Lung (tissue), 12 donors: ENCODE results near the gene SYTL2. TPM values are rescaled to one million over a fixed set of nuclear protein-coding genes. Genes with fewer than 3 reads are reported as not detected.

Source experiments
- ATAC-seq: fragments of 200-7000 bp; cut with Tn5 transposase; one replicate; pipeline ENCODE4 v1.9.1; 2020; ENCODE audit warnings: moderate number of reproducible peaks; ENCODE audit not compliant: insufficient read depth, low FRiP score
- DNase-seq, 3 donors: peaks; one replicate each; pipeline ENCODE4 v3.0.0-alpha.2; 2013 to 2017
- H3K27ac ChIP-seq, 2 donors: one replicate each; pipeline ENCODE4 v1.5.1; 2013; ENCODE audit warnings: mild to moderate bottlenecking in 2 of 2, moderate library complexity in 2 of 2, control low read depth in 1 of 2, inconsistent platforms in 1 of 2, low read depth in 1 of 2, low read length in 1 of 2
- H3K27me3 ChIP-seq, 3 donors: one replicate each; pipeline ENCODE4 v1.5.1; 2013; ENCODE audit warnings: low read length in 2 of 3; ENCODE audit not compliant: control insufficient read depth in 3 of 3, insufficient read depth in 3 of 3
- H3K36me3 ChIP-seq, 4 donors: one replicate each; pipeline ENCODE4 v1.5.1; 2013; ENCODE audit warnings: low read length in 4 of 4, mild to moderate bottlenecking in 1 of 4, moderate library complexity in 1 of 4; ENCODE audit not compliant: control insufficient read depth in 4 of 4, insufficient read depth in 4 of 4
- H3K4me1 ChIP-seq, 5 donors: one replicate each; pipeline ENCODE4 v1.5.1; 2013; ENCODE audit warnings: low read length in 5 of 5, mild to moderate bottlenecking in 2 of 5, moderate library complexity in 1 of 5; ENCODE audit not compliant: control insufficient read depth in 5 of 5, insufficient read depth in 5 of 5
- H3K4me3 ChIP-seq: one replicate; pipeline ENCODE4 v1.5.1; 2013; ENCODE audit warnings: mild to moderate bottlenecking, control low read depth, moderate library complexity
- H3K9ac ChIP-seq, 2 donors: one replicate each; pipeline ENCODE4 v1.5.1; 2013; ENCODE audit warnings: low read length in 2 of 2, control low read depth in 1 of 2; ENCODE audit not compliant: insufficient read depth in 1 of 2
- H3K9me3 ChIP-seq, 4 donors: one replicate each; pipeline ENCODE4 v1.5.1; 2013; ENCODE audit warnings: low read length in 3 of 4, mild to moderate bottlenecking in 1 of 4, moderate library complexity in 1 of 4; ENCODE audit not compliant: control insufficient read depth in 4 of 4, insufficient read depth in 3 of 4
- WGBS, 2 donors: extraction: QIAGEN DNeasy Blood & Tissue Kit; methylation state at CpG; one replicate each; pipeline ENCODE4 v1.1.7; 2013; 5-methylcytosine and 5-hydroxymethylcytosine counted together
- polyA plus RNA-seq, 2 donors: library from polyadenylated mRNA; stranded (reverse); fragments of 200-250 nt; gene quantifications; one replicate each; pipeline ENCODE4 v1.2.1, GENCODE V29; 2013
- total RNA-seq, 2 donors: library from RNA; depleted of rRNA in 1 of 2; stranded (reverse); fragments of >200 nt in 1 of 2; gene quantifications; one replicate each; pipeline ENCODE4 v1.2.1, GENCODE V29; 2014 to 2021
- TF ChIP-seq, protein P1 (sequence below): IDR thresholded peaks from 2 replicates; pipeline ENCODE4 v1.5.1; 2012; ENCODE audit warnings: mild to moderate bottlenecking; ENCODE audit errors: control extremely low read depth, extremely low read depth
- donor health status: control.
- donor health status: control.
- donor health status: Bipolar disorder and iron deficiency.
- donor health status: healthy.
- donor health status: DM: yes; HTN: yes; CAD: no.

The SYTL2 gene
- total and polyA plus RNA-seq, 4 donors = 6.7 to 39.0 (median 16.5) TPM

- 75 to 80% methylated on average over 4 of the region's 4 CpGs for WGBS, 2 donors
- Histone ChIP-seq H3K9me3 (peaks cover 0 to 3% (median 0%) of the 10 kb centered on the region in 4 donors), H3K4me3 (no peak overlapping the region), H3K9ac (no peak overlapping the region), H3K27ac (no peak overlapping the region), H3K4me1 (no peaks in the 10 kb centered on the region), H3K36me3 (no peaks in the 10 kb centered on the region), H3K27me3 (no peaks in the 10 kb centered on the region)
- TF ChIP-seq, protein P1, sequence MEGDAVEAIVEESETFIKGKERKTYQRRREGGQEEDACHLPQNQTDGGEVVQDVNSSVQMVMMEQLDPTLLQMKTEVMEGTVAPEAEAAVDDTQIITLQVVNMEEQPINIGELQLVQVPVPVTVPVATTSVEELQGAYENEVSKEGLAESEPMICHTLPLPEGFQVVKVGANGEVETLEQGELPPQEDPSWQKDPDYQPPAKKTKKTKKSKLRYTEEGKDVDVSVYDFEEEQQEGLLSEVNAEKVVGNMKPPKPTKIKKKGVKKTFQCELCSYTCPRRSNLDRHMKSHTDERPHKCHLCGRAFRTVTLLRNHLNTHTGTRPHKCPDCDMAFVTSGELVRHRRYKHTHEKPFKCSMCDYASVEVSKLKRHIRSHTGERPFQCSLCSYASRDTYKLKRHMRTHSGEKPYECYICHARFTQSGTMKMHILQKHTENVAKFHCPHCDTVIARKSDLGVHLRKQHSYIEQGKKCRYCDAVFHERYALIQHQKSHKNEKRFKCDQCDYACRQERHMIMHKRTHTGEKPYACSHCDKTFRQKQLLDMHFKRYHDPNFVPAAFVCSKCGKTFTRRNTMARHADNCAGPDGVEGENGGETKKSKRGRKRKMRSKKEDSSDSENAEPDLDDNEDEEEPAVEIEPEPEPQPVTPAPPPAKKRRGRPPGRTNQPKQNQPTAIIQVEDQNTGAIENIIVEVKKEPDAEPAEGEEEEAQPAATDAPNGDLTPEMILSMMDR = no peak
- DNase-seq (no peak), ATAC-seq (no peak)
Measured at GRCh38 chr11:85758026-85758425, 52.9 kb downstream of the SYTL2 start.

DNA sequence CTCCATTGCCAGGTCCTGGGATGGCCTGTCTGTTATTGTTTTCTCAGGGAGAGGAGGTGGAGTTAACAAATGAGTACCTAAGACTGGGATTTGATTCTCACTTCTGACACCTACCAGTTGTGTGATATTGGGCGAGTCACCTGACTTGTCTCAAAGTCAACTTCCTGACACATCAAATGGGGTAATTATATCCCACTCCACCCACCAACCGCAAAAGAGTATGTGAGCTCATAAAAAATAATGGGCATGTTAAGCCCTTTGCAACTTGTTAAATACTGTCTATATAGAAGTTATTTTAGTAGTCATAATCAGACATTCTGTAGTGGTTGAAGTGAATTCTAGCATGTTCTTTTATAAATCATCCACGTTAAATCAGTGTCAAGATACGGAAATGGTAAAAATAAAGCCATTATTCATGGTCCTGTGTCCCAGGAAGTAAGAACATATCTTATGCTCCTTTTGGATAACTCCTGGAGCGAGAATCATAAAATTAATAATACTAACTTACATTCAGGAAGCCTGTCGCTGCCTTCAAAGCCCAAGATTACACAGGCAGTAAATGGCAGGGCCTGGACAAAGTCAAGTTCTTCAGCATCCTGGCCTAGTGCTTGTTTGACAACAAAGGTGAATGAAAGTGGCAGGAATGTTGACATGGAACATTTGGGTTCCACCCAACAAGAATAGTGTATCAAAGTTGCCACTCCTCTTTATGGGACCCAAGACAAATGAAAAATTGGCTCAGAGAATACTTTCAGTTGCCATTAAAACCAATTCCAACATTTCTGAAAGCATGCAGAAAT, 54.3 kb downstream of the SYTL2 start:
- H3K4me3 ChIP-seq = no peak overlapping the region
- TF ChIP-seq, protein P1 = no peak

DNA sequence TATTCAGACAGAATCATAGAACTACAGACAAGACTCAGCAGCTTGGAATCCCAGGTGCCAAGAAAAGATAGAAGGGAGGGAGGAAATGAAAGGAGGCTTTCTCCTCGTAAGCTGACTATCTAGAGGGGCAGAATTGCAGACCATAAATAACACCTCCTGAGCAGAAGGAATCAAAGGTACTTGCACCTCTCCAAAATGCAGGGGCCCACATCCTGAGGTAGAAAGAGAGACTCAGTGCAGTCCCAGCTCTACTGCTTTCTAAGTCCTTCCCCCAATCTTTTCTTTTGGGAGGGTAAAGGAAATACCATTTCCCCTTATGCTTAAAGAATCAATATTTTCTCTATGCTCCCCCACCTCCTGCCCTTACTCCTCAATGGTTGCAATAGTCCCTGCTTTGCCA, 55.2 kb downstream of the SYTL2 start:
- TF ChIP-seq, protein P1 = no peak
- no peak overlapping the region for H3K27ac ChIP-seq
- H3K9me3 ChIP-seq = peaks cover 0 to 3% (median 0%) of the 10 kb centered on the region in 4 donors
- no peaks in the 10 kb centered on the region for H3K27me3 ChIP-seq
- no peak overlapping the region for H3K4me3 ChIP-seq
- ATAC-seq (no peak), DNase-seq (no peak)
- no peaks in the 10 kb centered on the region for H3K36me3 ChIP-seq
- H3K9ac ChIP-seq = no peak overlapping the region
- 74 to 79% methylated on average over 1 of the region's 1 CpG for WGBS, 2 donors
- peaks cover 1 to 8% (median 5%) of the 10 kb centered on the region in 5 donors for H3K4me1 ChIP-seq

More for the DNA sequence above, 54.3 kb downstream of the SYTL2 start:
- peaks cover 0 to 4% (median 0%) of the 10 kb centered on the region in 5 donors for H3K4me1 ChIP-seq
- 89 to 92% methylated on average over 6 of the region's 6 CpGs for WGBS, 2 donors
- no peak for ATAC-seq
- no peak overlapping the region for H3K9ac ChIP-seq
- no peak for DNase-seq
- H3K36me3 ChIP-seq = no peaks in the 10 kb centered on the region
- no peak overlapping the region for H3K27ac ChIP-seq
- H3K27me3 ChIP-seq = no peaks in the 10 kb centered on the region
- peaks cover 0 to 3% (median 0%) of the 10 kb centered on the region in 4 donors for H3K9me3 ChIP-seq
